HepG2 (cell line): ENCODE data around the gene RUVBL2. TPM values are rescaled to one million over a fixed set of nuclear protein-coding genes. Genes with fewer than 3 reads are reported as not detected.

Experiments used
- HOXA3 ChIP-seq: sonication (generic); formaldehyde crosslinking; IDR thresholded peaks from 2 replicates; pipeline ENCODE4 v1.5.0; 2020; ENCODE audit warnings: missing genetic modification reagents
- KMT2B ChIP-seq: IDR thresholded peaks from 2 replicates; pipeline ENCODE4 v1.6.1; 2016; ENCODE audit warnings: missing genetic modification reagents, missing compliant biosample characterization
- LBX2 ChIP-seq: sonication (generic); formaldehyde crosslinking; IDR thresholded peaks from 2 replicates; pipeline ENCODE4 v1.5.0; 2020; ENCODE audit warnings: missing genetic modification reagents, mild to moderate bottlenecking, borderline replicate concordance
- NAIF1 ChIP-seq: sonication (generic); formaldehyde crosslinking; IDR thresholded peaks from 2 replicates; pipeline ENCODE4 v1.5.0; 2020; ENCODE audit warnings: mild to moderate bottlenecking, missing genetic modification reagents, borderline replicate concordance
- PLRG1 ChIP-seq: fragments of 450-650 bp; conservative IDR thresholded peaks from 2 replicates; pipeline ENCODE4 v1.6.1; 2016
- RFX5 ChIP-seq: IDR thresholded peaks from 2 replicates; pipeline ENCODE4 v1.6.1; 2011; ENCODE audit warnings: low read depth, low read length, improper control_type of control experiment
- SETDB1 ChIP-seq: sonication (generic); formaldehyde crosslinking; IDR thresholded peaks from 2 replicates; pipeline ENCODE4 v1.5.1; 2020; ENCODE audit warnings: missing genetic modification reagents, mild to moderate bottlenecking, borderline replicate concordance
- SRY ChIP-seq: sonication (generic); formaldehyde crosslinking; IDR thresholded peaks from 2 replicates; pipeline ENCODE4 v1.8.0; 2022; ENCODE audit warnings: mild to moderate bottlenecking, missing genetic modification reagents
- TBL1XR1 ChIP-seq: fragments of 150-350 bp; IDR thresholded peaks from 2 replicates; pipeline ENCODE4 v1.6.1; 2014; ENCODE audit warnings: borderline replicate concordance, low read length; ENCODE audit not compliant: partially characterized antibody
- TIGD3 ChIP-seq: sonication (generic); formaldehyde crosslinking; IDR thresholded peaks from 2 replicates; pipeline ENCODE4 v1.5.1; 2020; ENCODE audit warnings: mild to moderate bottlenecking, missing genetic modification reagents, borderline replicate concordance
- ZBTB1 ChIP-seq: sonication (generic); formaldehyde crosslinking; IDR thresholded peaks from 2 replicates; pipeline ENCODE4 v1.4.0; 2020; ENCODE audit warnings: missing genetic modification reagents, borderline replicate concordance
- ZNF235 ChIP-seq: sonication (generic); formaldehyde crosslinking; IDR thresholded peaks from 2 replicates; pipeline ENCODE4 v1.8.1; 2023; ENCODE audit warnings: mild to moderate bottlenecking, missing genetic modification reagents, borderline replicate concordance
- ZNF720 ChIP-seq: sonication (generic); formaldehyde crosslinking; IDR thresholded peaks from 2 replicates; pipeline ENCODE4 v1.4.0; 2020; ENCODE audit warnings: missing genetic modification reagents
- polyA plus RNA-seq, 8 experiments: library from polyadenylated mRNA; depleted of rRNA in 3 of 8; stranded (reverse) in 7 of 8; unstranded in 1 of 8; fragments of >200 nt; fragmentation: Illumina TruSeq in 4 of 8; extraction: Trizol in 4 of 8; gene quantifications; 2 replicates each; pipeline versions ENCODE4 v1.2.1 to v1.2.3, GENCODE V29; 2011 to 2016; ENCODE audit warnings: low read depth in 4 of 8, missing spikeins in 1 of 8, mixed read lengths in 1 of 8; ENCODE audit not compliant: insufficient read depth in 1 of 8
- total RNA-seq, 5 experiments: library from RNA; depleted of rRNA; stranded (reverse); fragments of >200 nt; fragmentation: Illumina TruSeq; extraction: Trizol; gene quantifications; 2 replicates each; pipeline ENCODE4 v1.2.3, GENCODE V29; 2016; ENCODE audit warnings: low read depth in 1 of 5
- TF ChIP-seq, protein P1 (sequence below): sonication (generic); formaldehyde crosslinking; IDR thresholded peaks from 2 replicates; pipeline ENCODE4 v1.4.0; 2020; ENCODE audit warnings: missing genetic modification reagents

RUVBL2 gene
- total and polyA plus RNA-seq, 2 of the 13 experiments (the other 11 are each of a cell fraction or from before 2014, with no cell fraction given): 120 to 122 TPM

DNA sequence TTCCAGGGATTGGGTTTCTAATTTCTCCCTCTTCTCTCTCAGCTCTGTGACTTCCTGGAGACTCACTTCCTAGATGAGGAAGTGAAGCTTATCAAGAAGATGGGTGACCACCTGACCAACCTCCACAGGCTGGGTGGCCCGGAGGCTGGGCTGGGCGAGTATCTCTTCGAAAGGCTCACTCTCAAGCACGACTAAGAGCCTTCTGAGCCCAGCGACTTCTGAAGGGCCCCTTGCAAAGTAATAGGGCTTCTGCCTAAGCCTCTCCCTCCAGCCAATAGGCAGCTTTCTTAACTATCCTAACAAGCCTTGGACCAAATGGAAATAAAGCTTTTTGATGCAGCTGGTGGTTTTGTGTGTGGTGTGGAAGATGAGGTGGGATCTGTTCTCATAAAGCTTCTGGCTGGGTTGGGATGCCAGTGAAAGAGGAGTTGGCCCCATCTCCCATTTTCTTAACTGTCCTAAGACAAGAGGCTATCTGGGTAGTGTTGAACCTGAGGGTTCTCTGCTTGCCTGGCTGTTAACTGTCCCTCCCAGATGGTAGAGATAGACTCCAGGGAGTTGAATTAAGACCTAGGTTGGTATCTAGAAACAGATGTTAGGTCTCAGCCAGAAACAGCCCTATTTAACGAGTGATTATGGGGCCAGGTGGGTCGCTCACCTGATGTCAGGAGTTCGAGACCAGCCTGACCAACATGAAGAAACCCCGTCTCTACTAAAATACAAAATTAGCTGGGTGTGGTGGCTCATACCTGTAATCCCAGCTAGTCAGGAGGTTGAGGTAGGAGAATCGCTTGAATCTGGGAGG lies 26.9 kb upstream of the RUVBL2 start (continued):
- TF ChIP-seq LBX2 (0 out of 2 replicates have a peak, but pooled peaks have one; percentile 40), ZNF235 (0 out of 2 replicates have a peak, but pooled peaks have one; percentile 46), HOXA3 (CRISPR knock-in tag) (0 out of 2 replicates have a peak, but pooled peaks have one; percentile 7), SETDB1 (CRISPR knock-in tag) (no peak), KMT2B (CRISPR knock-in tag) (no peak), PLRG1 (no peak), ZBTB1 (no peak), NAIF1 (CRISPR knock-in tag) (no peak), TIGD3 (0 out of 2 replicates have a peak, but pooled peaks have one; percentile 64), RFX5 (no peak), ZNF720 (no peak), SRY (CRISPR knock-in tag) (no peak), TBL1XR1 (no peak)
- TF ChIP-seq, protein P1, sequence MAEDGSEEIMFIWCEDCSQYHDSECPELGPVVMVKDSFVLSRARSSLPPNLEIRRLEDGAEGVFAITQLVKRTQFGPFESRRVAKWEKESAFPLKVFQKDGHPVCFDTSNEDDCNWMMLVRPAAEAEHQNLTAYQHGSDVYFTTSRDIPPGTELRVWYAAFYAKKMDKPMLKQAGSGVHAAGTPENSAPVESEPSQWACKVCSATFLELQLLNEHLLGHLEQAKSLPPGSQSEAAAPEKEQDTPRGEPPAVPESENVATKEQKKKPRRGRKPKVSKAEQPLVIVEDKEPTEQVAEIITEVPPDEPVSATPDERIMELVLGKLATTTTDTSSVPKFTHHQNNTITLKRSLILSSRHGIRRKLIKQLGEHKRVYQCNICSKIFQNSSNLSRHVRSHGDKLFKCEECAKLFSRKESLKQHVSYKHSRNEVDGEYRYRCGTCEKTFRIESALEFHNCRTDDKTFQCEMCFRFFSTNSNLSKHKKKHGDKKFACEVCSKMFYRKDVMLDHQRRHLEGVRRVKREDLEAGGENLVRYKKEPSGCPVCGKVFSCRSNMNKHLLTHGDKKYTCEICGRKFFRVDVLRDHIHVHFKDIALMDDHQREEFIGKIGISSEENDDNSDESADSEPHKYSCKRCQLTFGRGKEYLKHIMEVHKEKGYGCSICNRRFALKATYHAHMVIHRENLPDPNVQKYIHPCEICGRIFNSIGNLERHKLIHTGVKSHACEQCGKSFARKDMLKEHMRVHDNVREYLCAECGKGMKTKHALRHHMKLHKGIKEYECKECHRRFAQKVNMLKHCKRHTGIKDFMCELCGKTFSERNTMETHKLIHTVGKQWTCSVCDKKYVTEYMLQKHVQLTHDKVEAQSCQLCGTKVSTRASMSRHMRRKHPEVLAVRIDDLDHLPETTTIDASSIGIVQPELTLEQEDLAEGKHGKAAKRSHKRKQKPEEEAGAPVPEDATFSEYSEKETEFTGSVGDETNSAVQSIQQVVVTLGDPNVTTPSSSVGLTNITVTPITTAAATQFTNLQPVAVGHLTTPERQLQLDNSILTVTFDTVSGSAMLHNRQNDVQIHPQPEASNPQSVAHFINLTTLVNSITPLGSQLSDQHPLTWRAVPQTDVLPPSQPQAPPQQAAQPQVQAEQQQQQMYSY (CRISPR knock-in tag): no peak
